GM19240 (cell line): ENCODE measurements around the gene TRIM24.
"Not testable (repeated sequence)": the region's sequence is repeated elsewhere in the genome, so short reads cannot be mapped to it uniquely, and the experiment has no call there.

ENCODE experiments used
- DNase-seq: peaks from one replicate; pipeline ENCODE4 v3.0.0; 2011; ENCODE audit warnings: low spot score; ENCODE audit not compliant: insufficient read length

Gene TRIM24

GRCh38 chr7:138493535-138493934, 33.5 kb downstream of the TRIM24 start:
- no peak for DNase-seq

DNA sequence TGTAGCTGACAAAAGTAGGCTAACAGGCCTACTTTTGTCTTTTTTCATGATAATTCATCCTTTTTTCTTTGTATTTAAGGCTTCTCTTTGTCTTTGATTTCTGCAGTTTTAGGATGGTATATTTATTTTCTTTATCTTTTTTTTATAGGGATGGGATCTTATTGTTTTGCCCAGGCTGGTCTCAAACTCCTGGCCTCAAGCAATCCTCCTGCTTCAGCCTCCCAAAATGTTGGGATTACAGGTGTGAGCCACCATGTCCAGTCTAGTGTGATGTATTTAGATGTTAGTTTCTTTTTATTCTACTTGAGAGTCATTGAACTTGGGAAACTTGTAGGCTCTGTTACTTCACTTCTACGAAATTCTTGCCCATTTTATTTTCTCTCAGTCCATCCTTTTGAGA, 35.4 kb downstream of the TRIM24 start:
- DNase-seq, result no peak

- DNase-seq, result no peak
Measured at GRCh38 chr7:138499340-138499739, 39.3 kb downstream of the TRIM24 start.

DNA sequence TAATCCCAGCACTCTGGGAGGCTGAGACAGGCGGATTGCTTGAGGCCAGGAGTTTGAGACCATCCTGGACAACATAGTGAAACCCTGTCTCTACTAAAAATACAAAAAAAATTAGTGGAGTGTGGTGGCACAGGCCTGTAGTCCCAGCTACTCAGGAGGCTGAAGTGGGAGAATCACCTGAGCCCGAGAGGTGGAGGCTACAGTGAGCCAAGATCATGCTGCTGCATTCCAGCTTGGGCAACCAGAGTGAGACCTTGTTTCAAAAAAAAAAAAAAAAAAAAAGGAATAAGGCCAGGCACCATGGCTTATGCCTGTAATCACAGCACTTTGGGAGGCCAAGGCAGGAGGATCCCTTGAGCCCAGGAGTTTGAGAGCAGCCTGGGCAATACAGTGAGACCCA, 40.2 kb downstream of the TRIM24 start:
- not testable (repeated sequence) for DNase-seq

DNA sequence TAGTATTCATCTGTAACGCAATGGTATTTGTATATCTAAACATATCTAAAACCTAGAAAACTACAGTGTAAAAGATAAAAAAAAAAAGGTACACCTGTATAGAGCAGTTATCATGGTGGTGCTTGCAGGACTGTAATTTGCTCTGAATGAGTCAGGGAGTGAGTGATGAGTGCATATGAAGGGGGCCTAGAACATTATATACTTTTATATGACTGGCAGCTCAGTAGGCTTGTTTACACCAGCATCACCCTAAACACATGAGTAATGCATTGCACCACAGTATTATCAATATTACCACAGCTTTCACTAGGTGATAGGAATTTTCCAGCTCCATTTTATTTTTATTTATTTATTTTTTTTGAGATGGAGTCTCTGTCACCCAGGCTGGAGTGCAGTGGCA, 40.8 kb downstream of the TRIM24 start:
- DNase-seq, result no peak

- DNase-seq, result no peak
Measured at GRCh38 chr7:138502023-138502767, 42.1 kb downstream of the TRIM24 start.

GRCh38 chr7:138505361-138505873, 45.4 kb downstream of the TRIM24 start:
- DNase-seq, result no peak

- DNase-seq, result no peak
Measured at GRCh38 chr7:138506764-138507163, 46.7 kb downstream of the TRIM24 start.

DNA sequence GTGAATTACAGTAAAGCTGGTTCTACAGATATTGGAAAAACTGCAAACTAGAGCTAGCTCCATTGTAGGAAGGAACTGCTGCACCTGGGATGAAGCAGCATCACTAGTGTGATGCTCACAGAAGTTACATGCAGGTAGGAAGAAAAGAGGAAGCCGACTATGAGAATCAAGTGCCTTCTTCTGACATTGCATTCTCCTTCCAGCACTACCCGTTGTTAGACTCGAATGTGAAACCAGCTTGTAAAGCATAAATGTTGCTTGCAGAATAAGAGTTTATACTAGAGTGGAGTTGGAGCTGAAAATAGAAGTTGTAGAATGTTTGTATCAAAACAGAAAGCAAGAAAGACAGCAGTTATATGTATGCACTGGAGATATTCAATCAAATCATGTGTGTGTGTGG, 49.9 kb downstream of the TRIM24 start:
- DNase-seq, result no peak

GRCh38 chr7:138512092-138512858, 52.2 kb downstream of the TRIM24 start:
- no peak for DNase-seq

- no peak for DNase-seq
Measured at GRCh38 chr7:138512885-138513284, 52.8 kb downstream of the TRIM24 start.

DNA sequence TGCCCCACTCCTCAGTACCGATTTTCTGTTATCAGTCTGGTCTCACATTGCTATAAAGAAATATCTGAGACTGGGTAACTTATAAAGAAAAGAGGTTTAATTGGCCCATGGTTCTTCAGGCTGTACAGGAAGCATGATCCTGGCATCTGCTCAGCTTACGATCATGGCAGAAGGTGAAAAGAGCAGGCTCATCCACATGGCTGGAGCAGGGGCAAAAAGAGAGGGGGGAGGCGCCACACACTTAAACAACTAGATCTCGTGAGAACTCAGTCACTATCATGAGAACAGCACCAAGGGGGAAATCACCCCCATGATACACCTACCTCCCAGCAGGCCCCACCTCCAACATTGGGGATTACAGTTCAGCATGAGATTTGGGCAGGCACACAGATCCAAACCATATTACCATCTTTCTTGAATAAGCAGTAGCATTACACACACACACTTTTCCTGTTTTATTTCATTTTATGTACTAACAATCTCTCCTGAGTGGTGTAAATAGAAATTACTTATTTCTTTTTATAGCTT, 53.3 kb downstream of the TRIM24 start:
- DNase-seq, result no peak

DNA sequence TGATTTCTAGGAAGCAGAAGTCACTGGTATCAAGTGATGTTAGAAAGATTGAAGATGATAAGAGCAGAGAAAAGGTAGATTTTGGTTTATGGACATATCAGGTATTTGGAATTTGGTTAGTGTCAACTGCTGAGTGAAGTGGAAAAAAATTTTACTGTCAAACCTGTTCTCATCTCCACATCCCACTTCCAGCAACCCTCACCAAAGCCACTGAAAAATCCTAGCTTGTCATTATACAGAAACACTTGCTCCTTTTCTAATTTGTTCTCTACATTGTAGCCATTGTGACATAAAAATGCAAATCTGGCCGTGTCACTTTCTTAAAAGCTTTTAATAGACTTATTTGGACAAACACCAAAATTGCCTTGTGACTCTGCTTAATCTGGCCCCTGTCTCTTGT, 54.0 kb downstream of the TRIM24 start:
- DNase-seq, result no peak

- no peak for DNase-seq
Measured at GRCh38 chr7:138515001-138515528, 55.0 kb downstream of the TRIM24 start.

DNA sequence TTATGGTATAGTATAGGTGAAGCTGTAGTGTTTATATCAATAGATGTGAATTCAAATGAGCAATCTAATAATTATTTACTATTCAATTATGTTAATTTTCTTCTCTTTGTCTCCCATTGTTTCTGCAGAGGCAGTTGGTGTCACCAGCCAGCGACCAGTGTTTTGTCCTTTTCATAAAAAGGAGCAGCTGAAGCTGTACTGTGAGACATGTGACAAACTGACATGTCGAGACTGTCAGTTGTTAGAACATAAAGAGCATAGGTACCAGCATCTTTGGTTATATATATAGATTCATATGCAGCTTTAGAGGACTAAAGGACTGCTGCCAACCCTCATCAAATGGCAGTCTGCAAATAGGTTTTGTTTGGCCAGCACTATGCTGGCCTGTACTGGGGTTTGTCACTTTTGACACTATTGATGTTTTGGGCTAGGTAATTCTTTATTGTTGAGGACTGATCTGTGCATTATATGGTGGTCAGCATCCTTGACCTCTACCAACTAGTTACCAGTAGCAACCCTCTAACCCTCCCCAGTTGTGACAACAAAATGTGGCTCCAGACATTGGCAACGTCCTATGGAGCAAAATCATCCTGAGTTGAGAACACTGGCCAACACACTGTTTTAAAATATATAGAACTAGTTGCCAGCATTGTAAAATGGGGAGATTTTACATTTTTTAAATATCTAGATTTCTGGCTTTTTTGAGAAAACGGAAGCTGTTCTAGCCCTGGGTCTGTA, 59.2 kb downstream of the TRIM24 start:
- DNase-seq, result no peak

DNA sequence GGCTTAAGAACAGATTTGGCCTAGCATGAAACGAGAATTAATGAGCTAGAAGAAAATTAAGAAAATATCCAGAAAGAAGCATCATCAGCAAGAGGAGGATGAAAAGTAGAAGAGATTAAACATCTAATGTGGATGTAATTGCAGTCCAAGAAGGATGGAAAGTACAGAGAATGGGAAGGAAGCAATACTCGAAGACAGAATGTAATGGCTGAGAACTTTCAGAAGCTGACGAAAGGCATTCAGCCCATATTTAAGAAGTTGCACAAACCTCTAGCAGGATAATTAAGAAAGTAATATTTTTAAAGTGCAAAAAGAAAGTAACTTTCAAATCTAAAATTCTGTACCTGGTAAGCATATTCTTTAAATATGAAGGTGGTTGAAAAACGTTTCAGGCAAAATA, 60.7 kb downstream of the TRIM24 start:
- no peak for DNase-seq

- DNase-seq, result no peak
Measured at GRCh38 chr7:138521837-138522461, 61.9 kb downstream of the TRIM24 start.

- DNase-seq, result no peak
Measured at GRCh38 chr7:138524259-138524658, 64.2 kb downstream of the TRIM24 start.

DNA sequence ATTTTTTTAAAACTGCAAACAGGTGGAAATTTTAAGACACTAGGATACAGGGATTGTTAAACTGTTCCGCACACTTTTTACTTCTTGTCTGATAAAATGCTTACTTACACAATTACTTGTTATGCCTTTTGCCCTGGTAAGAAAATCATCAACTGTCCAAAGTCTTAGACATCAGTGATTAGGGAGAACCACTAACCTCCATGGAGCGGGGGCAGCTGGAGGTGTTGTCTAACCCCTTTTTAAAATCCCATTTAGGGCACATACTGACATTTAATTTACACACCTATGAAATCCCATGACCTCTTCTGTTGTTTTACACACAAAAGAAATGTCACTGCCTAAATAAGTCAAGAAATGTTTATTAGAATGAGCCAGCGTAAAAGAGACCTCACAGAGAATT, 65.7 kb downstream of the TRIM24 start:
- DNase-seq, result no peak

GRCh38 chr7:138527746-138528223, 67.7 kb downstream of the TRIM24 start:
- no peak for DNase-seq

- DNase-seq, result not testable (repeated sequence)
Measured at GRCh38 chr7:138536833-138537232, 76.8 kb downstream of the TRIM24 start.
